Effector CD4-positive, alpha-beta T cell (primary cell): ENCODE data around the gene SFN.
"Not testable (repeated sequence)": the region's sequence is repeated elsewhere in the genome, so short reads cannot be mapped to it uniquely, and the experiment has no call there.

ENCODE experiments used
- DNase-seq: peaks from one replicate; pipeline ENCODE4 v3.0.0-alpha.2; 2020
- total RNA-seq: gene quantifications from one replicate; lab custom pipeline; 2026; lab: John Stamatoyannopoulos, UW

SFN gene
- 1.5 reads per million for total RNA-seq

GRCh38 chr1:26862781-26863684 is at the start of gene SFN:
Gene SFN (plus strand): TSS chr1:26863149. CDS start chr1:26863213, 64 bp downstream.
- DNase-seq = peak; percentile 12

GRCh38 chr1:26814377-26814776 is 48.6 kb upstream of the SFN start:
- DNase-seq = no peak

GRCh38 chr1:26814893-26815292 is 48.1 kb upstream of the SFN start:
- DNase-seq = no peak

GRCh38 chr1:26820784-26821269 is 42.1 kb upstream of the SFN start:
- no peak for DNase-seq

GRCh38 chr1:26822737-26823395 is 40.1 kb upstream of the SFN start:
- DNase-seq = no peak

GRCh38 chr1:26824731-26825130 is 38.2 kb upstream of the SFN start:
- no peak for DNase-seq

- peak; percentile 56 for DNase-seq
Observed at GRCh38 chr1:26826261-26827105, 36.5 kb upstream of the SFN start, which contains the start of gene ZDHHC18. Gene ZDHHC18 (plus strand): TSS chr1:26826688. CDS start chr1:26826805, 117 bp downstream.

- no peak for DNase-seq
Observed at GRCh38 chr1:26827106-26827604, 35.8 kb upstream of the SFN start.

- DNase-seq = no peak
Observed at GRCh38 chr1:26827663-26828062, 35.3 kb upstream of the SFN start.

GRCh38 chr1:26828411-26828991 is 34.4 kb upstream of the SFN start:
- DNase-seq = no peak

GRCh38 chr1:26829184-26829911 is 33.6 kb upstream of the SFN start:
- no peak for DNase-seq

GRCh38 chr1:26831059-26831458 is 31.9 kb upstream of the SFN start:
- no peak for DNase-seq

GRCh38 chr1:26831546-26832248 is 31.3 kb upstream of the SFN start:
- no peak for DNase-seq

- no peak for DNase-seq
Observed at GRCh38 chr1:26832249-26832960, 30.5 kb upstream of the SFN start.

- DNase-seq = peak; percentile 90
Observed at GRCh38 chr1:26833432-26834405, 29.2 kb upstream of the SFN start.

GRCh38 chr1:26837665-26838064 is 25.3 kb upstream of the SFN start:
- DNase-seq = not testable (repeated sequence)

- peak; percentile 45 for DNase-seq
Observed at GRCh38 chr1:26838474-26839338, 24.2 kb upstream of the SFN start.

- no peak for DNase-seq
Observed at GRCh38 chr1:26839339-26839722, 23.6 kb upstream of the SFN start.
